ENCODE measurements around the gene VPS50.

Gene VPS50

DNA sequence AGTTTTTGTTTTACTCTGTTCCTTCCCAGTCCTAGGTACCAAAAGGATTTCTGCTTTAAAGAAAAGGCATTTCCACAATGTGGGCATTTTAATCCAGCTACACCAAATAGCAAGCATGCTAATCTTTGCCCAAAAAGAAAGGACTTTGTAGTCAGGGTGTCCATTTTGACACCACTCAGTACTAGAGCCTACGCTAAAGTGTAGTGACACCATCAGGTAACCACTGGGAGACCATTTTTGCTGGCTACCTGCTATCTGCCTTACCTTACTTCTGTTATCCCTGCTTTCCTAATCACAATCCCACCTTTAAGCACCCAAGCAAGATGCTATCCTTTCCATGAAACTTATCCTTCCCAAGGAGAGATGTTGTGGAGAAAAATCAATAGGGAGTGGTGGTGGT is 129.7 kb downstream of the VPS50 start:
- H3K27me3 ChIP-seq (ENCODE audit: insufficient read depth, poor library complexity, severe bottlenecking), result no peaks in the 10 kb centered on the region
- TF ChIP-seq, protein P1, sequence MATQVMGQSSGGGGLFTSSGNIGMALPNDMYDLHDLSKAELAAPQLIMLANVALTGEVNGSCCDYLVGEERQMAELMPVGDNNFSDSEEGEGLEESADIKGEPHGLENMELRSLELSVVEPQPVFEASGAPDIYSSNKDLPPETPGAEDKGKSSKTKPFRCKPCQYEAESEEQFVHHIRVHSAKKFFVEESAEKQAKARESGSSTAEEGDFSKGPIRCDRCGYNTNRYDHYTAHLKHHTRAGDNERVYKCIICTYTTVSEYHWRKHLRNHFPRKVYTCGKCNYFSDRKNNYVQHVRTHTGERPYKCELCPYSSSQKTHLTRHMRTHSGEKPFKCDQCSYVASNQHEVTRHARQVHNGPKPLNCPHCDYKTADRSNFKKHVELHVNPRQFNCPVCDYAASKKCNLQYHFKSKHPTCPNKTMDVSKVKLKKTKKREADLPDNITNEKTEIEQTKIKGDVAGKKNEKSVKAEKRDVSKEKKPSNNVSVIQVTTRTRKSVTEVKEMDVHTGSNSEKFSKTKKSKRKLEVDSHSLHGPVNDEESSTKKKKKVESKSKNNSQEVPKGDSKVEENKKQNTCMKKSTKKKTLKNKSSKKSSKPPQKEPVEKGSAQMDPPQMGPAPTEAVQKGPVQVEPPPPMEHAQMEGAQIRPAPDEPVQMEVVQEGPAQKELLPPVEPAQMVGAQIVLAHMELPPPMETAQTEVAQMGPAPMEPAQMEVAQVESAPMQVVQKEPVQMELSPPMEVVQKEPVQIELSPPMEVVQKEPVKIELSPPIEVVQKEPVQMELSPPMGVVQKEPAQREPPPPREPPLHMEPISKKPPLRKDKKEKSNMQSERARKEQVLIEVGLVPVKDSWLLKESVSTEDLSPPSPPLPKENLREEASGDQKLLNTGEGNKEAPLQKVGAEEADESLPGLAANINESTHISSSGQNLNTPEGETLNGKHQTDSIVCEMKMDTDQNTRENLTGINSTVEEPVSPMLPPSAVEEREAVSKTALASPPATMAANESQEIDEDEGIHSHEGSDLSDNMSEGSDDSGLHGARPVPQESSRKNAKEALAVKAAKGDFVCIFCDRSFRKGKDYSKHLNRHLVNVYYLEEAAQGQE (IDR thresholded peaks at IDR 0.05; ENCODE audit: insufficient replicate concordance, low read depth), result no peak
- TF ChIP-seq CTCF (IDR thresholded peaks at IDR 0.05; ENCODE audit: insufficient read depth, low read length), result no peak
- no peak for TF ChIP-seq POLR2AphosphoS5 (IDR thresholded peaks at IDR 0.05; ENCODE audit: low read depth)
- no peak for TF ChIP-seq SPI1 (IDR thresholded peaks at IDR 0.05; ENCODE audit: borderline replicate concordance, low read depth)
- TF ChIP-seq GABPA (IDR thresholded peaks at IDR 0.05; ENCODE audit: low read depth), result no peak
- H3K27ac ChIP-seq (replicated peaks), result no peak overlapping the region
- no peak for DNase-seq (ENCODE audit: low read depth in 1 of 2, low spot score in 1 of 2)
- no peak overlapping the region for H3K4me3 ChIP-seq (replicated peaks; ENCODE audit: insufficient read depth, low read length)

GRCh38 chr7:93364806-93365205 is 132.6 kb downstream of the VPS50 start:
- no peak for DNase-seq (ENCODE audit: low read depth in 1 of 2, low spot score in 1 of 2)
- H3K4me3 ChIP-seq (replicated peaks; ENCODE audit: insufficient read depth, low read length), result no peak overlapping the region
- H3K27me3 ChIP-seq (ENCODE audit: insufficient read depth, poor library complexity, severe bottlenecking), result no peaks in the 10 kb centered on the region
- H3K27ac ChIP-seq (replicated peaks), result no peak overlapping the region
- TF ChIP-seq, protein P1 (IDR thresholded peaks at IDR 0.05; ENCODE audit: insufficient replicate concordance, low read depth), result no peak
- no peak for TF ChIP-seq CTCF (IDR thresholded peaks at IDR 0.05; ENCODE audit: insufficient read depth, low read length)
- no peak for TF ChIP-seq GABPA (IDR thresholded peaks at IDR 0.05; ENCODE audit: low read depth)
- TF ChIP-seq POLR2AphosphoS5 (IDR thresholded peaks at IDR 0.05; ENCODE audit: low read depth), result no peak
- no peak for TF ChIP-seq SPI1 (IDR thresholded peaks at IDR 0.05; ENCODE audit: borderline replicate concordance, low read depth)

GRCh38 chr7:93365341-93365740 is 133.2 kb downstream of the VPS50 start:
- Histone ChIP-seq H3K4me3 (replicated peaks; ENCODE audit: insufficient read depth, low read length) (no peak overlapping the region), H3K27me3 (ENCODE audit: insufficient read depth, poor library complexity, severe bottlenecking) (no peaks in the 10 kb centered on the region), H3K27ac (replicated peaks) (no peak overlapping the region)
- DNase-seq (ENCODE audit: low read depth in 1 of 2, low spot score in 1 of 2), result no peak
- TF ChIP-seq POLR2AphosphoS5 (IDR thresholded peaks at IDR 0.05; ENCODE audit: low read depth), result no peak

- H3K27me3 ChIP-seq (ENCODE audit: insufficient read depth, poor library complexity, severe bottlenecking), result no peaks in the 10 kb centered on the region
- no peak overlapping the region for H3K27ac ChIP-seq (replicated peaks)
- no peak overlapping the region for H3K4me3 ChIP-seq (replicated peaks; ENCODE audit: insufficient read depth, low read length)
- TF ChIP-seq SPI1 (IDR thresholded peaks at IDR 0.05; ENCODE audit: borderline replicate concordance, low read depth) (no peak), POLR2AphosphoS5 (IDR thresholded peaks at IDR 0.05; ENCODE audit: low read depth) (no peak), GABPA (IDR thresholded peaks at IDR 0.05; ENCODE audit: low read depth) (no peak), CTCF (IDR thresholded peaks at IDR 0.05; ENCODE audit: insufficient read depth, low read length) (no peak)
- TF ChIP-seq, protein P1 (IDR thresholded peaks at IDR 0.05; ENCODE audit: insufficient replicate concordance, low read depth), result no peak
- DNase-seq (ENCODE audit: low read depth in 1 of 2, low spot score in 1 of 2), result no peak
Observed at GRCh38 chr7:93366816-93367215, 134.7 kb downstream of the VPS50 start.
